H9 (cell line): ENCODE data around the gene PTPN2. TPM values are rescaled to one million over a fixed set of nuclear protein-coding genes. Genes with fewer than 3 reads are reported as not detected.

ENCODE experiments used
- DNase-seq: peaks from one replicate; pipeline ENCODE4 v3.0.0-alpha.2; 2017
- H2AFZ ChIP-seq: one replicate; pipeline ENCODE4 v1.6.1; 2013; ENCODE audit warnings: mild to moderate bottlenecking, low read length, control low read depth, moderate library complexity
- H2AK5ac ChIP-seq: 2 replicates; pipeline ENCODE4 v1.6.1; 2013; ENCODE audit warnings: low read length, control low read depth, mixed read lengths; ENCODE audit not compliant: insufficient read length
- H2BK120ac ChIP-seq: one replicate; pipeline ENCODE4 v1.6.1; 2013; ENCODE audit warnings: low read depth, mild to moderate bottlenecking, low read length, control low read depth, inconsistent platforms; ENCODE audit not compliant: poor library complexity, severe bottlenecking
- H2BK12ac ChIP-seq: 2 replicates; pipeline ENCODE4 v1.6.1; 2013; ENCODE audit warnings: low read length, control low read depth, mixed read lengths, low read depth; ENCODE audit not compliant: insufficient read length
- H2BK15ac ChIP-seq: 2 replicates; pipeline ENCODE4 v1.6.1; 2013; ENCODE audit warnings: low read depth, low read length, control low read depth
- H2BK20ac ChIP-seq: one replicate; pipeline ENCODE4 v1.6.1; 2013; ENCODE audit warnings: low read depth, mild to moderate bottlenecking, low read length, control low read depth, inconsistent platforms; ENCODE audit not compliant: poor library complexity, severe bottlenecking
- H2BK5ac ChIP-seq: 2 replicates; pipeline ENCODE4 v1.6.1; 2013; ENCODE audit warnings: low read length, control low read depth, mixed read lengths; ENCODE audit not compliant: insufficient read length
- H3K14ac ChIP-seq: 2 replicates; pipeline ENCODE4 v1.6.1; 2013; ENCODE audit warnings: low read length, control low read depth; ENCODE audit not compliant: insufficient read depth
- H3K18ac ChIP-seq: 2 replicates; pipeline ENCODE4 v1.6.1; 2013; ENCODE audit warnings: low read depth, mild to moderate bottlenecking, mixed read lengths, low read length, control low read depth; ENCODE audit not compliant: insufficient read length
- H3K23ac ChIP-seq: 2 replicates; pipeline ENCODE4 v1.6.1; 2013; ENCODE audit warnings: low read length, control low read depth, mixed read lengths, low read depth; ENCODE audit not compliant: insufficient read length
- H3K23me2 ChIP-seq: 2 replicates; pipeline ENCODE4 v1.6.1; 2013; ENCODE audit warnings: low read depth, mild to moderate bottlenecking, mixed read lengths, low read length, control low read depth; ENCODE audit not compliant: insufficient read length, poor library complexity, severe bottlenecking
- H3K27ac ChIP-seq: 2 replicates; pipeline ENCODE4 v1.5.1; 2013; ENCODE audit warnings: low read length, control low read depth, mixed read lengths, low read depth; ENCODE audit not compliant: insufficient read length
- H3K27me3 ChIP-seq: 2 replicates; pipeline ENCODE4 v1.6.1; 2013; ENCODE audit warnings: low read length, control low read depth, inconsistent platforms; ENCODE audit not compliant: insufficient read depth
- H3K4ac ChIP-seq: 2 replicates; pipeline ENCODE4 v1.6.1; 2013; ENCODE audit warnings: low read depth, mild to moderate bottlenecking, control low read depth, inconsistent platforms, low read length, moderate library complexity
- H3K4me1 ChIP-seq: 2 replicates; pipeline ENCODE4 v1.6.1; 2013; ENCODE audit warnings: low read length, control low read depth, inconsistent platforms; ENCODE audit not compliant: insufficient read depth
- H3K4me2 ChIP-seq: 2 replicates; pipeline ENCODE4 v1.6.1; 2013; ENCODE audit warnings: low read length, control low read depth, mixed read lengths; ENCODE audit not compliant: insufficient read length, insufficient read depth
- H3K56ac ChIP-seq: 2 replicates; pipeline ENCODE4 v1.6.1; 2013; ENCODE audit warnings: low read depth, mild to moderate bottlenecking, mixed read lengths, low read length, control low read depth; ENCODE audit not compliant: insufficient read length
- H3K79me1 ChIP-seq: 2 replicates; pipeline ENCODE4 v1.6.1; 2013; ENCODE audit warnings: low read depth, mild to moderate bottlenecking, moderate library complexity, low read length, control low read depth, inconsistent platforms; ENCODE audit not compliant: insufficient read depth, poor library complexity, severe bottlenecking
- H3K79me2 ChIP-seq: 2 replicates; pipeline ENCODE4 v1.6.1; 2013; ENCODE audit warnings: low read length, control low read depth, inconsistent platforms; ENCODE audit not compliant: insufficient read depth
- H3K9ac ChIP-seq: 2 replicates; pipeline ENCODE4 v1.6.1; 2013; ENCODE audit warnings: low read length, control low read depth, mixed read lengths; ENCODE audit not compliant: insufficient read length; ENCODE audit errors: extremely low read depth
- H3K9me3 ChIP-seq: one replicate; pipeline ENCODE4 v1.6.1; 2013; ENCODE audit warnings: low read depth, low read length, inconsistent platforms; ENCODE audit not compliant: control insufficient read depth
- H3T11ph ChIP-seq: one replicate; pipeline ENCODE4 v1.6.1; 2013; ENCODE audit warnings: mild to moderate bottlenecking, low read length, control low read depth, inconsistent platforms
- H4K20me1 ChIP-seq: one replicate; pipeline ENCODE4 v1.6.1; 2013; ENCODE audit not compliant: control insufficient read depth, insufficient read length, insufficient read depth
- H4K5ac ChIP-seq: 2 replicates; pipeline ENCODE4 v1.6.1; 2013; ENCODE audit warnings: low read depth, mild to moderate bottlenecking, mixed read lengths, low read length, control low read depth; ENCODE audit not compliant: insufficient read length
- H4K8ac ChIP-seq: replicated peaks from 2 replicates; pipeline ENCODE4 v1.6.1; 2013; ENCODE audit warnings: low read length, control low read depth, mixed read lengths, low read depth; ENCODE audit not compliant: insufficient read length
- H4K91ac ChIP-seq: 2 replicates; pipeline ENCODE4 v1.6.1; 2013; ENCODE audit warnings: low read depth, mild to moderate bottlenecking, moderate library complexity, mixed read lengths, low read length, control low read depth; ENCODE audit not compliant: insufficient read length
- H3K27ac Mint-ChIP-seq, 3 experiments: 2 replicates in 2 of 3; 3 replicates in 1 of 3; pipeline ENCODE4 v1.8.0; 2020 to 2021; ENCODE audit warnings: mixed read lengths in 3 of 3, mild to moderate bottlenecking in 1 of 3, moderate library complexity in 1 of 3
- H3K27me3 Mint-ChIP-seq: 2 replicates; pipeline ENCODE4 v1.8.0; 2021; ENCODE audit warnings: low read depth, mild to moderate bottlenecking, moderate library complexity, mixed read lengths
- H3K36me3 Mint-ChIP-seq, 3 experiments: 2 replicates in 2 of 3; 3 replicates in 1 of 3; pipeline ENCODE4 v1.8.0; 2020 to 2021; ENCODE audit warnings: low read depth in 3 of 3, mixed read lengths in 3 of 3; ENCODE audit not compliant: insufficient read depth in 1 of 3
- H3K4me1 Mint-ChIP-seq, 2 experiments: 2 replicates each; pipeline ENCODE4 v1.8.0; 2020; ENCODE audit warnings: mixed read lengths in 2 of 2
- H3K4me3 Mint-ChIP-seq, 2 experiments: 2 replicates in 1 of 2; 3 replicates in 1 of 2; pipeline ENCODE4 v1.8.0; 2020 to 2021; ENCODE audit warnings: mild to moderate bottlenecking in 2 of 2, mixed read lengths in 2 of 2, moderate library complexity in 1 of 2
- H3K9me3 Mint-ChIP-seq, 2 experiments: 2 replicates in 1 of 2; 3 replicates in 1 of 2; pipeline ENCODE4 v1.8.0; 2020; ENCODE audit warnings: mild to moderate bottlenecking in 2 of 2, mixed read lengths in 2 of 2, moderate library complexity in 1 of 2
- CTCF ChIP-seq: fragments of 200-600 bp; sonication (generic); conservative IDR thresholded peaks from 3 replicates; pipeline ENCODE4 v1.8.0; 2021; ENCODE audit warnings: antibody characterized with exemption, mild to moderate bottlenecking
- WGBS: extraction: QIAGEN DNeasy Blood & Tissue Kit; methylation state at CpG from one replicate; pipeline ENCODE4 v1.1.7; 2013; ENCODE audit warnings: missing lambda C conversion rate, low lambda C conversion rate, mixed read lengths; ENCODE audit not compliant: insufficient read length; ENCODE audit errors: extremely low coverage; 5-methylcytosine and 5-hydroxymethylcytosine counted together
- total RNA-seq: library from RNA; stranded (reverse); gene quantifications from 2 replicates; pipeline ENCODE4 v1.2.1, GENCODE V29; 2021

PTPN2 gene
- total RNA-seq, 1 experiment from 2014 or later: 48.7 TPM

- Mint-ChIP-seq H3K27me3 (no peaks in the 10 kb centered on the region), H3K36me3 (no peaks in the 10 kb centered on the region), H3K4me3 (no peak overlapping the region), H3K9me3 (no peaks in the 10 kb centered on the region; a peak in 1 of 5 replicates), H3K27ac (no peak overlapping the region), H3K4me1 (no peaks in the 10 kb centered on the region)
- Histone ChIP-seq H2BK12ac (no peak overlapping the region), H3K23ac (no peak overlapping the region), H3T11ph (no peak overlapping the region), H3K27me3 (no peaks in the 10 kb centered on the region), H4K20me1 (no peaks in the 10 kb centered on the region), H3K14ac (no peak overlapping the region), H3K4ac (no peak overlapping the region), H3K4me1 (no peaks in the 10 kb centered on the region), H3K27ac (no peak overlapping the region), H3K79me1 (no peaks in the 10 kb centered on the region), H3K9ac (no peak overlapping the region), H4K91ac (no peak overlapping the region), H2BK15ac (no peak overlapping the region), H3K18ac (no peak overlapping the region), H2AFZ (no peak overlapping the region), H3K23me2 (no peaks in the 10 kb centered on the region), H3K79me2 (no peaks in the 10 kb centered on the region), H3K9me3 (no peaks in the 10 kb centered on the region), H3K4me2 (no peak overlapping the region), H2AK5ac (no peak overlapping the region), H4K8ac (no peak overlapping the region), H4K5ac (no peak overlapping the region), H2BK20ac (no peak overlapping the region), H3K56ac (no peak overlapping the region), H2BK120ac (no peak overlapping the region), H2BK5ac (no peak overlapping the region)
- no CpG with 5 or more reads among the region's 2 CpGs for WGBS
- TF ChIP-seq CTCF: no peak
- no peak for DNase-seq
These were observed 97.4 kb downstream of the PTPN2 start for GRCh38 chr18:12786669-12787068.
